GM10266 (cell line): Measurements from ENCODE around the gene ADGRD2.

Experiments
- DNase-seq: peaks from one replicate; pipeline ENCODE4 v3.0.0; 2012; ENCODE audit errors: extremely low spot score
- CTCF ChIP-seq: IDR thresholded peaks from 2 replicates; pipeline ENCODE4 v1.5.1; 2012; ENCODE audit warnings: mild to moderate bottlenecking, low read depth; ENCODE audit not compliant: control insufficient read depth, insufficient read depth; ENCODE audit errors: missing control alignments

ADGRD2 gene

GRCh38 chr9:124468061-124468740 lies 17.9 kb downstream of the ADGRD2 start:
- TF ChIP-seq CTCF = no peak
- DNase-seq = no peak

GRCh38 chr9:124469011-124469832 lies 19.0 kb downstream of the ADGRD2 start:
- no peak for DNase-seq
- no peak for TF ChIP-seq CTCF

GRCh38 chr9:124470306-124470705 lies 20.1 kb downstream of the ADGRD2 start:
- DNase-seq = no peak
- TF ChIP-seq CTCF = no peak

GRCh38 chr9:124470726-124471125 lies 20.5 kb downstream of the ADGRD2 start:
- TF ChIP-seq CTCF = no peak
- DNase-seq = no peak

- DNase-seq = no peak
Measured at GRCh38 chr9:124471761-124472160, 21.5 kb downstream of the ADGRD2 start.

GRCh38 chr9:124472770-124473169 lies 22.5 kb downstream of the ADGRD2 start:
- no peak for DNase-seq
- TF ChIP-seq CTCF = no peak

More at GRCh38 chr9:124471761-124472160, 21.5 kb downstream of the ADGRD2 start:
- TF ChIP-seq CTCF = no peak

GRCh38 chr9:124473310-124473709 lies 23.1 kb downstream of the ADGRD2 start:
- TF ChIP-seq CTCF = no peak
- no peak for DNase-seq
